ENCODE measurements around the gene C2orf78.
"Not testable (repeated sequence)": the region's sequence is repeated elsewhere in the genome, so short reads cannot be mapped to it uniquely, and the experiment has no call there.

Gene C2orf78

GRCh38 chr2:73783883-73784282 lies at the start of gene C2orf78:
TSS of gene C2orf78 (plus strand) at chr2:73784183. CDS start at chr2:73784310, 127 bp downstream.
- not testable (repeated sequence) for DNase-seq (ENCODE audit: low spot score)

GRCh38 chr2:73736378-73736777 lies 47.6 kb upstream of the C2orf78 start:
- TF ChIP-seq CTCF (IDR thresholded peaks at IDR 0.05; ENCODE audit: poor library complexity, severe bottlenecking), result no peak
- peaks cover 9% of the 10 kb centered on the region for H3K4me1 ChIP-seq (ENCODE audit: insufficient read depth, poor library complexity, severe bottlenecking)
- peak overlapping the region; percentile 45 for H3K4me3 ChIP-seq (ENCODE audit: severe bottlenecking)
- DNase-seq (ENCODE audit: low spot score) (no peak), ATAC-seq (ENCODE audit: low read depth) (0 out of 3 replicates have a peak, but pooled peaks have one; percentile 3)
- H3K9me3 ChIP-seq (ENCODE audit: severe bottlenecking), result no peaks in the 10 kb centered on the region
- H3K27ac ChIP-seq (ENCODE audit: poor library complexity, severe bottlenecking), result peak overlapping the region; percentile 62
- H3K27me3 ChIP-seq (ENCODE audit: insufficient read depth, poor library complexity, severe bottlenecking), result no peaks in the 10 kb centered on the region
- peaks cover 28% of the 10 kb centered on the region for H3K36me3 ChIP-seq (ENCODE audit: low read depth)

More at GRCh38 chr2:73783883-73784282, at the start of gene C2orf78:
- H3K9me3 ChIP-seq (ENCODE audit: severe bottlenecking); H3K4me3 ChIP-seq (ENCODE audit: severe bottlenecking); H3K27me3 ChIP-seq (ENCODE audit: insufficient read depth, poor library complexity, severe bottlenecking); ATAC-seq (ENCODE audit: low read depth); H3K36me3 ChIP-seq (ENCODE audit: low read depth): not testable (repeated sequence)
- Histone ChIP-seq H3K27ac (ENCODE audit: poor library complexity, severe bottlenecking) (peak within 1 kb of the TSS; percentile 55), H3K4me1 (ENCODE audit: insufficient read depth, poor library complexity, severe bottlenecking) (peaks cover 13% of the 10 kb centered on the region)

- H3K36me3 ChIP-seq (ENCODE audit: low read depth), result peaks cover 20% of the 10 kb centered on the region
- no peaks in the 10 kb centered on the region for H3K27me3 ChIP-seq (ENCODE audit: insufficient read depth, poor library complexity, severe bottlenecking)
- no peak for TF ChIP-seq CTCF (IDR thresholded peaks at IDR 0.05; ENCODE audit: poor library complexity, severe bottlenecking)
- H3K4me1 ChIP-seq (ENCODE audit: insufficient read depth, poor library complexity, severe bottlenecking), result peaks cover 9% of the 10 kb centered on the region
- H3K4me3 ChIP-seq (ENCODE audit: severe bottlenecking), result peak within 1 kb of the TSS; percentile 45
- peak within 1 kb of the TSS; percentile 62 for H3K27ac ChIP-seq (ENCODE audit: poor library complexity, severe bottlenecking)
- peak; percentile 97 for DNase-seq (ENCODE audit: low spot score)
- peak; percentile 94 for ATAC-seq (ENCODE audit: low read depth)
- H3K9me3 ChIP-seq (ENCODE audit: severe bottlenecking), result no peaks in the 10 kb centered on the region
Observed at GRCh38 chr2:73736855-73737779, 46.9 kb upstream of the C2orf78 start, which contains the start of gene TPRKB. TSS of gene TPRKB (minus strand) at chr2:73737345. CDS start at chr2:73734569, 2,776 bp downstream.

GRCh38 chr2:73739101-73739500 lies 44.9 kb upstream of the C2orf78 start:
- peaks cover 12% of the 10 kb centered on the region for H3K36me3 ChIP-seq (ENCODE audit: low read depth)
- peaks cover 9% of the 10 kb centered on the region for H3K4me1 ChIP-seq (ENCODE audit: insufficient read depth, poor library complexity, severe bottlenecking)
- no peaks in the 10 kb centered on the region for H3K27me3 ChIP-seq (ENCODE audit: insufficient read depth, poor library complexity, severe bottlenecking)
- no peaks in the 10 kb centered on the region for H3K9me3 ChIP-seq (ENCODE audit: severe bottlenecking)
- H3K27ac ChIP-seq (ENCODE audit: poor library complexity, severe bottlenecking), result no peak overlapping the region
- ATAC-seq (ENCODE audit: low read depth), result no peak
- no peak overlapping the region for H3K4me3 ChIP-seq (ENCODE audit: severe bottlenecking)
- DNase-seq (ENCODE audit: low spot score), result no peak
- TF ChIP-seq CTCF (IDR thresholded peaks at IDR 0.05; ENCODE audit: poor library complexity, severe bottlenecking), result no peak

- H3K4me1 ChIP-seq (ENCODE audit: insufficient read depth, poor library complexity, severe bottlenecking), result peaks cover 4% of the 10 kb centered on the region
- H3K9me3 ChIP-seq (ENCODE audit: severe bottlenecking), result no peaks in the 10 kb centered on the region
- H3K36me3 ChIP-seq (ENCODE audit: low read depth), result peaks cover 20% of the 10 kb centered on the region
- H3K27me3 ChIP-seq (ENCODE audit: insufficient read depth, poor library complexity, severe bottlenecking), result no peaks in the 10 kb centered on the region
- H3K4me3 ChIP-seq (ENCODE audit: severe bottlenecking), result no peak overlapping the region
- ATAC-seq (ENCODE audit: low read depth) (no peak), DNase-seq (ENCODE audit: low spot score) (no peak)
- no peak overlapping the region for H3K27ac ChIP-seq (ENCODE audit: poor library complexity, severe bottlenecking)
- TF ChIP-seq CTCF (IDR thresholded peaks at IDR 0.05; ENCODE audit: poor library complexity, severe bottlenecking), result no peak
Observed at GRCh38 chr2:73740767-73741166, 43.2 kb upstream of the C2orf78 start.
